ENCODE measurements around the gene TMEM174.
"Not testable (repeated sequence)": the region's sequence is repeated elsewhere in the genome, so short reads cannot be mapped to it uniquely, and the experiment has no call there.

Gene TMEM174

GRCh38 chr5:73201547-73202513, 28.8 kb downstream of the TMEM174 start:
- Histone ChIP-seq H3K36me3 (ENCODE audit: control insufficient read depth, insufficient read depth, low read length) (no peaks in the 10 kb centered on the region), H3K9me3 (ENCODE audit: control insufficient read depth, low read length) (no peaks in the 10 kb centered on the region), H3K27me3 (ENCODE audit: control insufficient read depth, insufficient read depth, low read length) (peaks cover 6% of the 10 kb centered on the region), H3K9ac (ENCODE audit: low read length) (no peak overlapping the region), H3K4me3 (ENCODE audit: low read length) (no peak overlapping the region), H3K4me1 (ENCODE audit: control insufficient read depth, insufficient read depth, low read length) (peaks cover 15% of the 10 kb centered on the region)

- Histone ChIP-seq H3K9me3 (ENCODE audit: control insufficient read depth, low read length) (no peaks in the 10 kb centered on the region), H3K9ac (ENCODE audit: low read length) (no peak overlapping the region), H3K4me1 (ENCODE audit: control insufficient read depth, insufficient read depth, low read length) (peaks cover 15% of the 10 kb centered on the region), H3K36me3 (ENCODE audit: control insufficient read depth, insufficient read depth, low read length) (no peaks in the 10 kb centered on the region), H3K4me3 (ENCODE audit: low read length) (no peak overlapping the region), H3K27me3 (ENCODE audit: control insufficient read depth, insufficient read depth, low read length) (peaks cover 6% of the 10 kb centered on the region)
Measured at GRCh38 chr5:73204332-73204731, 31.3 kb downstream of the TMEM174 start.

GRCh38 chr5:73204733-73205132, 31.7 kb downstream of the TMEM174 start:
- Histone ChIP-seq H3K9me3 (ENCODE audit: control insufficient read depth, low read length) (no peaks in the 10 kb centered on the region), H3K4me3 (ENCODE audit: low read length) (no peak overlapping the region), H3K9ac (ENCODE audit: low read length) (no peak overlapping the region), H3K4me1 (ENCODE audit: control insufficient read depth, insufficient read depth, low read length) (peaks cover 15% of the 10 kb centered on the region), H3K36me3 (ENCODE audit: control insufficient read depth, insufficient read depth, low read length) (no peaks in the 10 kb centered on the region), H3K27me3 (ENCODE audit: control insufficient read depth, insufficient read depth, low read length) (peaks cover 6% of the 10 kb centered on the region)

GRCh38 chr5:73205305-73205704, 32.3 kb downstream of the TMEM174 start:
- no peak overlapping the region for H3K9ac ChIP-seq (ENCODE audit: low read length)

GRCh38 chr5:73207239-73207638, 34.2 kb downstream of the TMEM174 start:
- not testable (repeated sequence) for H3K36me3 ChIP-seq (ENCODE audit: control insufficient read depth, insufficient read depth, low read length); H3K4me3 ChIP-seq (ENCODE audit: low read length); H3K4me1 ChIP-seq (ENCODE audit: control insufficient read depth, insufficient read depth, low read length); H3K9ac ChIP-seq (ENCODE audit: low read length); H3K9me3 ChIP-seq (ENCODE audit: control insufficient read depth, low read length); H3K27me3 ChIP-seq (ENCODE audit: control insufficient read depth, insufficient read depth, low read length)

More at GRCh38 chr5:73205305-73205704, 32.3 kb downstream of the TMEM174 start:
- H3K36me3 ChIP-seq (ENCODE audit: control insufficient read depth, insufficient read depth, low read length) = no peaks in the 10 kb centered on the region
- no peak overlapping the region for H3K4me3 ChIP-seq (ENCODE audit: low read length)
- H3K4me1 ChIP-seq (ENCODE audit: control insufficient read depth, insufficient read depth, low read length) = peaks cover 15% of the 10 kb centered on the region
- H3K9me3 ChIP-seq (ENCODE audit: control insufficient read depth, low read length) = no peaks in the 10 kb centered on the region
- H3K27me3 ChIP-seq (ENCODE audit: control insufficient read depth, insufficient read depth, low read length) = peaks cover 6% of the 10 kb centered on the region

GRCh38 chr5:73209075-73209474, 36.1 kb downstream of the TMEM174 start:
- H3K36me3 ChIP-seq (ENCODE audit: control insufficient read depth, insufficient read depth, low read length); H3K4me3 ChIP-seq (ENCODE audit: low read length); H3K4me1 ChIP-seq (ENCODE audit: control insufficient read depth, insufficient read depth, low read length); H3K9me3 ChIP-seq (ENCODE audit: control insufficient read depth, low read length); H3K9ac ChIP-seq (ENCODE audit: low read length): not testable (repeated sequence)
- H3K27me3 ChIP-seq (ENCODE audit: control insufficient read depth, insufficient read depth, low read length) = peaks cover 12% of the 10 kb centered on the region

GRCh38 chr5:73212693-73213092, 39.7 kb downstream of the TMEM174 start:
- H3K9ac ChIP-seq (ENCODE audit: low read length); H3K36me3 ChIP-seq (ENCODE audit: control insufficient read depth, insufficient read depth, low read length); H3K4me1 ChIP-seq (ENCODE audit: control insufficient read depth, insufficient read depth, low read length); H3K4me3 ChIP-seq (ENCODE audit: low read length); H3K9me3 ChIP-seq (ENCODE audit: control insufficient read depth, low read length): not testable (repeated sequence)
- H3K27me3 ChIP-seq (ENCODE audit: control insufficient read depth, insufficient read depth, low read length) = peaks cover 40% of the 10 kb centered on the region

GRCh38 chr5:73213566-73213998, 40.6 kb downstream of the TMEM174 start:
- peaks cover 4% of the 10 kb centered on the region for H3K4me1 ChIP-seq (ENCODE audit: control insufficient read depth, insufficient read depth, low read length)
- no peaks in the 10 kb centered on the region for H3K36me3 ChIP-seq (ENCODE audit: control insufficient read depth, insufficient read depth, low read length)
- no peak overlapping the region for H3K9ac ChIP-seq (ENCODE audit: low read length)
- peaks cover 49% of the 10 kb centered on the region for H3K27me3 ChIP-seq (ENCODE audit: control insufficient read depth, insufficient read depth, low read length)
- H3K4me3 ChIP-seq (ENCODE audit: low read length) = no peak overlapping the region
- no peaks in the 10 kb centered on the region for H3K9me3 ChIP-seq (ENCODE audit: control insufficient read depth, low read length)

- H3K9ac ChIP-seq (ENCODE audit: low read length) = no peak overlapping the region
- H3K4me1 ChIP-seq (ENCODE audit: control insufficient read depth, insufficient read depth, low read length) = peaks cover 4% of the 10 kb centered on the region
- no peak overlapping the region for H3K4me3 ChIP-seq (ENCODE audit: low read length)
- no peaks in the 10 kb centered on the region for H3K36me3 ChIP-seq (ENCODE audit: control insufficient read depth, insufficient read depth, low read length)
- H3K9me3 ChIP-seq (ENCODE audit: control insufficient read depth, low read length) = no peaks in the 10 kb centered on the region
- H3K27me3 ChIP-seq (ENCODE audit: control insufficient read depth, insufficient read depth, low read length) = peaks cover 56% of the 10 kb centered on the region
Measured at GRCh38 chr5:73214306-73214705, 41.3 kb downstream of the TMEM174 start.

GRCh38 chr5:73214996-73215395, 42.0 kb downstream of the TMEM174 start:
- Histone ChIP-seq H3K36me3 (ENCODE audit: control insufficient read depth, insufficient read depth, low read length) (no peaks in the 10 kb centered on the region), H3K9me3 (ENCODE audit: control insufficient read depth, low read length) (no peaks in the 10 kb centered on the region), H3K4me1 (ENCODE audit: control insufficient read depth, insufficient read depth, low read length) (peaks cover 4% of the 10 kb centered on the region), H3K9ac (ENCODE audit: low read length) (no peak overlapping the region), H3K4me3 (ENCODE audit: low read length) (no peak overlapping the region), H3K27me3 (ENCODE audit: control insufficient read depth, insufficient read depth, low read length) (peaks cover 61% of the 10 kb centered on the region)

- H3K4me1 ChIP-seq (ENCODE audit: control insufficient read depth, insufficient read depth, low read length) = peaks cover 4% of the 10 kb centered on the region
- no peaks in the 10 kb centered on the region for H3K36me3 ChIP-seq (ENCODE audit: control insufficient read depth, insufficient read depth, low read length)
- peaks cover 66% of the 10 kb centered on the region for H3K27me3 ChIP-seq (ENCODE audit: control insufficient read depth, insufficient read depth, low read length)
- H3K9me3 ChIP-seq (ENCODE audit: control insufficient read depth, low read length) = no peaks in the 10 kb centered on the region
- H3K4me3 ChIP-seq (ENCODE audit: low read length) = no peak overlapping the region
- H3K9ac ChIP-seq (ENCODE audit: low read length) = no peak overlapping the region
Measured at GRCh38 chr5:73215531-73215890, 42.5 kb downstream of the TMEM174 start.

- no peak overlapping the region for H3K4me3 ChIP-seq (ENCODE audit: low read length)
- H3K27me3 ChIP-seq (ENCODE audit: control insufficient read depth, insufficient read depth, low read length) = peaks cover 66% of the 10 kb centered on the region
- H3K9ac ChIP-seq (ENCODE audit: low read length) = no peak overlapping the region
Measured at GRCh38 chr5:73215891-73216610, 43.1 kb downstream of the TMEM174 start.

More at GRCh38 chr5:73215891-73216610, 43.1 kb downstream of the TMEM174 start:
- Histone ChIP-seq H3K9me3 (ENCODE audit: control insufficient read depth, low read length) (no peaks in the 10 kb centered on the region), H3K4me1 (ENCODE audit: control insufficient read depth, insufficient read depth, low read length) (peaks cover 4% of the 10 kb centered on the region), H3K36me3 (ENCODE audit: control insufficient read depth, insufficient read depth, low read length) (no peaks in the 10 kb centered on the region)
